DOHH2 (cell line): Measurements from ENCODE around the gene COL3A1.

Experiments
- CTCF ChIP-seq: fragments of 200-600 bp; sonication (generic); IDR thresholded peaks from one replicate; pipeline ENCODE4 v1.5.1; 2014; ENCODE audit warnings: antibody characterized with exemption, mild to moderate bottlenecking, low read depth, low read length; ENCODE audit not compliant: poor library complexity, severe bottlenecking
- EZH2phosphoT487 ChIP-seq: fragments of 200-600 bp; sonication (generic); IDR thresholded peaks from 2 replicates; pipeline ENCODE4 v1.6.1; 2017; ENCODE audit warnings: borderline replicate concordance, mild to moderate bottlenecking, antibody characterized with exemption, low read length, moderate library complexity, mixed read lengths

GRCh38 chr2:189013671-189014448 is 39.7 kb downstream of the COL3A1 start:
- TF ChIP-seq CTCF = no peak
- TF ChIP-seq EZH2phosphoT487 = no peak
